Epithelial cell of proximal tubule (primary cell): Measurements from ENCODE around the gene DRC7. TPM values are rescaled to one million over a fixed set of nuclear protein-coding genes. Genes with fewer than 3 reads are reported as not detected.
"Not testable (repeated sequence)": the region's sequence is repeated elsewhere in the genome, so short reads cannot be mapped to it uniquely, and the experiment has no call there.

ENCODE experiments used
- DNase-seq: peaks from one replicate; pipeline ENCODE4 v3.0.0-alpha.2; 2011; ENCODE audit warnings: low read depth
- H3K4me3 ChIP-seq: 2 replicates; pipeline ENCODE4 v1.5.1; 2011; ENCODE audit warnings: low read depth, mild to moderate bottlenecking, low read length
- CTCF ChIP-seq: conservative IDR thresholded peaks from 2 replicates; pipeline ENCODE4 v1.5.1; 2012; ENCODE audit warnings: low read depth, mild to moderate bottlenecking, low read length
- total RNA-seq: library from RNA; depleted of rRNA; stranded (reverse); fragments of >200 nt; gene quantifications from 2 replicates; pipeline ENCODE4 v1.2.3, GENCODE V29; 2015

Gene DRC7
- total RNA-seq, 1 donor from 2014 or later: not detected

DNA sequence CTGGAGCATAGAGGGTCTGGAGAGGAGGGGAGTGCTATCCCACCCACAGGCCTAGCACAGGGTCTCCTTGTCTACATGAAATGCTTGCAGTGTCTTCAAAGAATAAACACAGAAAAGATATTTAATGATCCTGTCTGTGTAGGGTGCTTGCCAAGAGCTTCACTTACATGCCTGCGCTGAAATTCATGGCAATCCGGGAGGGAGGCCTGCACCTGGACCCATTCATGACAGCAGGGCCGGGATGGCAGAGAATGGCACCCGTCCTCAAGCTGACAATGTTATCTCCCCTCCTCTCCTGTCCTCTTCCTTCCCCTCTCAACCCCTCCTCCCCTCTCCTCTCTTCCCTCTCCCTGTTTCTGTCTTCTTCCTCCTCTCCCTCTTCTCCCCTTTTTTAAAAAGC lies 24.4 kb upstream of the DRC7 start:
- no peak for DNase-seq
- H3K4me3 ChIP-seq: no peak overlapping the region
- no peak for TF ChIP-seq CTCF

DNA sequence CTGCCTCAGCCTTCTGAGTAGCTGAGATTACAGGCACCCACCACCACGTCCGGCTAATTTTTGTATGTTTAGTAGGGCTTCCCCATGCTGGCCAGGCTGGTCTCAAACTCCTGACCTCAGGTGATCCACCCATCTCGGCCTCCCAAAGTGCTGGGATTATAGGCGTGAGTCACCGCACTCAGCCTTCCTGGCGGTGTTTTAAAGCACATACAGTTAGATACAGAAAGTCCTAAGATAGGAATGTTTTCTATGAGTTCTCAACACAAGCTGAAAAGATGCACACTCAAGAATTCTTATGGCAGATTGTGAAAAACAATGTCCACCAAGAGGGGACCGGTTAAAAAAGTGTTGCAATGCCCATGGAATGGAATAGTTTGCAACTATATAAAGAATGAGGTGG lies 23.2 kb upstream of the DRC7 start:
- not testable (repeated sequence) for DNase-seq, H3K4me3 ChIP-seq

GRCh38 chr16:57672416-57672815 lies 22.2 kb upstream of the DRC7 start:
- DNase-seq: no peak
- no peak overlapping the region for H3K4me3 ChIP-seq
- TF ChIP-seq CTCF: no peak

GRCh38 chr16:57672824-57673223 lies 21.8 kb upstream of the DRC7 start:
- H3K4me3 ChIP-seq: no peak overlapping the region
- no peak for DNase-seq
- no peak for TF ChIP-seq CTCF

DNA sequence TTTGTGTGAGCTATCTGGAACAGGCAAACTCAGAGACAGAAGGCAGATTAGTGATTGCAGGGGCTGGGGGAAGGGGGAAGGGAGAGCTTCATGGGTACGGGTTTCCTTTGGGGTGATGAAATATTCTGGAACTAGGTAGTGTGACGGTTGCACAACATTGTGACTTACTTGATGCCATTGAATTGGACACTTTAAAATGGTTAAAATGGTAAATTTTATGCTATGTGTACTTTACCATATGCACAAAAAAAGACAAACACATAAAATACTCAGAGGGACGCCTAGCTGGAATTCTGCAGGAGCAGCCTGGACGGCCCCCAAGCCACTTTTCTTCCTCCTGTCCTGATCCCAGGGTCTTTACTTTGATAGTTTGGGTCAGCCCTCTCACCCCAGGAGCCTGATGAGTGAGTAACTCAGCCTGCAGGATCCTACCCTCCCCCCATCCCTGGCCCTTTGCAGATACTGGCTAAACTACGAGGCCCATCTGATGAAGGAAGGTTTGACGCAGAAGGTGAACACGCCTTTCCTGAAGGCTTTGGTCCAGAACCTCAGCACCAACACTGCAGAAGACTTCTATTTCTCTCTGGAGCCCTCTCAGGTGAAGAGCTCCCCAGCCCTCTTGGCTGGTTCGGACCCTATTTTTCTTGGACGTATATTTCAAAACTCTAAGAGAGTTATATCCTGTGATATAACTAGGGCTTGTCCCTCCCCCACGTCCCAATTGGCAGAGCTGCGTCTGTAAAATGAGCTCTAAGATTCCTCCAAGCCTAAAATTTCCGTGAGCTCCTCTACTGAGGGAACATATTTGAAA lies 18.7 kb upstream of the DRC7 start:
- TF ChIP-seq CTCF: no peak
- H3K4me3 ChIP-seq: no peak overlapping the region
- DNase-seq: no peak

DNA sequence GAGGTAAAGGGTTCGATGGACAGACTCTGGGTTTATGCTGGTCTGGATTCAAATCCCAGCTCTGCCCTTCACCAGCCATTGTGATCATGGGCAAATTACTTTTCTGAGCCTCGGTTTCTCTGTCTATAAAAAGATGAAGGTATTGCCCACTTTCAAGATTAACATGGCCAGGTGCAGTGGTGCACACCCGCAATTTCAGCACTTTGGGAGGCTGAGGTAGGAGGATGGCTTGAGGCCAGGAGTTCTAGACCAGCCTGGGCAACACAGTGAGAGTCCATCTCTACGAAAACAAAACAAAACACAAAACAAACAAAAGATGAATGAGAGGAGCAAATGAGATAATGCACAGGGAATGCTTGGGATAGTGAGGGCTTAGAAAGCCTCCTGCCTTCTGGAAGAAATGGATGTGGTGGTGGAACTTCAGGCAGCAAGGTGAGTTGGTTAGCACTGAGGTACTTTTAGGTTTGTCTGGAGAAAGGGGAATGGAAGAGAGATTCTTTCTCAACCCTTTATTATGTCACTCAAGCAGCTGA lies 18.0 kb upstream of the DRC7 start:
- TF ChIP-seq CTCF: no peak
- DNase-seq: no peak

GRCh38 chr16:57677622-57678369 lies 16.8 kb upstream of the DRC7 start:
- no peak overlapping the region for H3K4me3 ChIP-seq
- no peak for TF ChIP-seq CTCF
- no peak for DNase-seq

More for the DNA sequence above, 18.0 kb upstream of the DRC7 start:
- no peak overlapping the region for H3K4me3 ChIP-seq
